ENCODE data around the gene MED27. TPM values are rescaled to one million over a fixed set of nuclear protein-coding genes. Genes with fewer than 3 reads are reported as not detected.
A peak's percentile ranks its signal among the peaks of the same experiment; 100 is the strongest.

Gene MED27
- total RNA-seq, 1 experiment from 2014 or later = 38.9 TPM

- H3K36me3 ChIP-seq = no peaks in the 10 kb centered on the region
Measured at GRCh38 chr9:132032238-132032950, 47.3 kb downstream of the MED27 start.

GRCh38 chr9:132031467-132032237 is 48.0 kb downstream of the MED27 start:
- no peak overlapping the region for H3K4me3 ChIP-seq
- H3K36me3 ChIP-seq = no peaks in the 10 kb centered on the region
- no peak for DNase-seq
- H3K27me3 ChIP-seq = no peaks in the 10 kb centered on the region
- no peaks in the 10 kb centered on the region for H3K9me3 ChIP-seq

More at GRCh38 chr9:132032238-132032950, 47.3 kb downstream of the MED27 start:
- H3K4me3 ChIP-seq = no peak overlapping the region
- no peak for DNase-seq
- no peaks in the 10 kb centered on the region for H3K27me3 ChIP-seq
- H3K9me3 ChIP-seq = no peaks in the 10 kb centered on the region

GRCh38 chr9:132030626-132031325 is 48.9 kb downstream of the MED27 start:
- no peaks in the 10 kb centered on the region for H3K36me3 ChIP-seq
- no peak for DNase-seq

GRCh38 chr9:132027752-132028663 is 51.7 kb downstream of the MED27 start:
- Histone ChIP-seq H3K4me3 (no peak overlapping the region), H3K27me3 (no peaks in the 10 kb centered on the region), H3K36me3 (no peaks in the 10 kb centered on the region), H3K9me3 (no peaks in the 10 kb centered on the region)
- peak; percentile 36 for DNase-seq

More at GRCh38 chr9:132030626-132031325, 48.9 kb downstream of the MED27 start:
- H3K27me3 ChIP-seq = no peaks in the 10 kb centered on the region
- no peaks in the 10 kb centered on the region for H3K9me3 ChIP-seq
- H3K4me3 ChIP-seq = no peak overlapping the region

GRCh38 chr9:132026932-132027585 is 52.6 kb downstream of the MED27 start:
- no peak overlapping the region for H3K4me3 ChIP-seq
- no peaks in the 10 kb centered on the region for H3K36me3 ChIP-seq
- H3K9me3 ChIP-seq = no peaks in the 10 kb centered on the region
- peak; percentile 44 for DNase-seq
- H3K27me3 ChIP-seq = no peaks in the 10 kb centered on the region

- no peaks in the 10 kb centered on the region for H3K9me3 ChIP-seq
- no peak overlapping the region for H3K4me3 ChIP-seq
- no peaks in the 10 kb centered on the region for H3K27me3 ChIP-seq
- no peak for DNase-seq
- H3K36me3 ChIP-seq = no peaks in the 10 kb centered on the region
Measured at GRCh38 chr9:132025766-132026165, 53.9 kb downstream of the MED27 start.

GRCh38 chr9:132024589-132024988 is 55.1 kb downstream of the MED27 start:
- no peaks in the 10 kb centered on the region for H3K27me3 ChIP-seq
- H3K4me3 ChIP-seq = no peak overlapping the region
- no peaks in the 10 kb centered on the region for H3K9me3 ChIP-seq
- H3K36me3 ChIP-seq = no peaks in the 10 kb centered on the region
- no peak for DNase-seq

GRCh38 chr9:132023419-132024180 is 56.1 kb downstream of the MED27 start:
- H3K27me3 ChIP-seq = no peaks in the 10 kb centered on the region

GRCh38 chr9:132020820-132021510 is 58.7 kb downstream of the MED27 start:
- no peaks in the 10 kb centered on the region for H3K27me3 ChIP-seq
- no peaks in the 10 kb centered on the region for H3K9me3 ChIP-seq
- no peaks in the 10 kb centered on the region for H3K36me3 ChIP-seq
- DNase-seq = no peak
- no peak overlapping the region for H3K4me3 ChIP-seq

More at GRCh38 chr9:132023419-132024180, 56.1 kb downstream of the MED27 start:
- no peak for DNase-seq
- Histone ChIP-seq H3K9me3 (no peaks in the 10 kb centered on the region), H3K36me3 (no peaks in the 10 kb centered on the region), H3K4me3 (no peak overlapping the region)

- no peak for DNase-seq
- Histone ChIP-seq H3K9me3 (no peaks in the 10 kb centered on the region), H3K36me3 (no peaks in the 10 kb centered on the region), H3K27me3 (no peaks in the 10 kb centered on the region), H3K4me3 (no peak overlapping the region)
Measured at GRCh38 chr9:132020272-132020671, 59.4 kb downstream of the MED27 start.

- Histone ChIP-seq H3K4me3 (no peak overlapping the region), H3K36me3 (no peaks in the 10 kb centered on the region), H3K27me3 (no peaks in the 10 kb centered on the region), H3K9me3 (no peaks in the 10 kb centered on the region)
- DNase-seq = no peak
Measured at GRCh38 chr9:132019702-132020101, 60.0 kb downstream of the MED27 start.

- Histone ChIP-seq H3K27me3 (no peaks in the 10 kb centered on the region), H3K4me3 (no peak overlapping the region), H3K9me3 (no peaks in the 10 kb centered on the region), H3K36me3 (no peaks in the 10 kb centered on the region)
- peak; percentile 33 for DNase-seq
Measured at GRCh38 chr9:132018957-132019405, 60.7 kb downstream of the MED27 start.

- Histone ChIP-seq H3K36me3 (no peaks in the 10 kb centered on the region; the same call in 1 of the 2 replicates), H3K4me3 (no peak overlapping the region), H3K27me3 (no peaks in the 10 kb centered on the region), H3K9me3 (no peaks in the 10 kb centered on the region)
- no peak for DNase-seq
Measured at GRCh38 chr9:132016456-132016855, 63.2 kb downstream of the MED27 start.

- no peak for DNase-seq
- Histone ChIP-seq H3K36me3 (no peaks in the 10 kb centered on the region; the same call in 1 of the 2 replicates), H3K27me3 (no peaks in the 10 kb centered on the region), H3K9me3 (no peaks in the 10 kb centered on the region), H3K4me3 (no peak overlapping the region)
Measured at GRCh38 chr9:132015866-132016265, 63.8 kb downstream of the MED27 start.

Measured in MG63 (cell line).